ENCODE measurements around the gene TRMT44.

GRCh38 chr4:8427262-8427661 is 13.3 kb upstream of the TRMT44 start:
- TF ChIP-seq, protein P1, sequence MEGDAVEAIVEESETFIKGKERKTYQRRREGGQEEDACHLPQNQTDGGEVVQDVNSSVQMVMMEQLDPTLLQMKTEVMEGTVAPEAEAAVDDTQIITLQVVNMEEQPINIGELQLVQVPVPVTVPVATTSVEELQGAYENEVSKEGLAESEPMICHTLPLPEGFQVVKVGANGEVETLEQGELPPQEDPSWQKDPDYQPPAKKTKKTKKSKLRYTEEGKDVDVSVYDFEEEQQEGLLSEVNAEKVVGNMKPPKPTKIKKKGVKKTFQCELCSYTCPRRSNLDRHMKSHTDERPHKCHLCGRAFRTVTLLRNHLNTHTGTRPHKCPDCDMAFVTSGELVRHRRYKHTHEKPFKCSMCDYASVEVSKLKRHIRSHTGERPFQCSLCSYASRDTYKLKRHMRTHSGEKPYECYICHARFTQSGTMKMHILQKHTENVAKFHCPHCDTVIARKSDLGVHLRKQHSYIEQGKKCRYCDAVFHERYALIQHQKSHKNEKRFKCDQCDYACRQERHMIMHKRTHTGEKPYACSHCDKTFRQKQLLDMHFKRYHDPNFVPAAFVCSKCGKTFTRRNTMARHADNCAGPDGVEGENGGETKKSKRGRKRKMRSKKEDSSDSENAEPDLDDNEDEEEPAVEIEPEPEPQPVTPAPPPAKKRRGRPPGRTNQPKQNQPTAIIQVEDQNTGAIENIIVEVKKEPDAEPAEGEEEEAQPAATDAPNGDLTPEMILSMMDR (optimal IDR thresholded peaks at IDR 0.05 in 1 of 3, IDR thresholded peaks at IDR 0.05 in 1 of 3, conservative IDR thresholded peaks at IDR 0.05 in 1 of 3; ENCODE audit: extremely low read depth in 1 of 3, insufficient read depth in 2 of 3, low read length in 3 of 3): no peak
- no peak for TF ChIP-seq EZH2 (IDR thresholded peaks at IDR 0.05; ENCODE audit: low read length)
